Measurements from ENCODE around the gene DVL2. TPM values are rescaled to one million over a fixed set of nuclear protein-coding genes. Genes with fewer than 3 reads are reported as not detected.

Gene DVL2
- total RNA-seq, 2 experiments from 2014 or later = 53.2 TPM

DNA sequence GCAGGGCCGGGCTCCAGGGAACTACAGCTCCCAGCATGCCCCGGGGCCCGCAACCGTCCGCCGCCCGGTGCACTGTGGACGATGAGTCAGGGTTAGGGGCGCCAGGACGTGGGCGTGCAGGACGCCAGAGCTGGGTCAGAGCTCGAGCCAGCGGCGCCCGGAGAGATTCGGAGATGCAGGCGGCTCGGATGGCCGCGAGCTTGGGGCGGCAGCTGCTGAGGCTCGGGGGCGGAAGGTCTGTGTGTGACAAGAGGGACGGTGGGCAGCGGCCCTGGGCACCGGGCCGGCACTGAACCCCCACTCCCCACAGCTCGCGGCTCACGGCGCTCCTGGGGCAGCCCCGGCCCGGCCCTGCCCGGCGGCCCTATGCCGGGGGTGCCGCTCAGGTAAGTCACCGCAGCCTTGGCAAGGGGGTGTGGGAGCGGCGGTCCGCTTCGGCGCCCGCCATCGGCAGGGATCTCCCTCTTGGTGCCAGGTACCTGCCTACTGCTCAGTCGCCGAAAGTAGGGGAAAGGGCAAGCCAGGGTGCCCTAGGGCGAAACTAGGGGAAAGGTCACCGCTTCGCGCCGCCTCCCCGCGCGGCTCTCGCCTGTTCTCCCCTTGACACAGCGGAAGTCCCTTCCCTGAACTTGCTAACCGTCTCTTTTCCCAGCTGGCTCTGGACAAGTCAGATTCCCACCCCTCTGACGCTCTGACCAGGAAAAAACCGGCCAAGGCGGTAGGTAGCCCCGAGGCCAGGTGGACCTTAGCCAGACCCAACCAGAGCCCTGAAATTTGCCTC is 14.3 kb downstream of the DVL2 start, which contains the start of the genes ACADVL and DLG4:
Gene ACADVL (plus strand): TSS at position 127 of the 781 bp plus-strand sequence. CDS start 47 bp downstream, at position 174.
Gene DLG4 (minus strand): TSS at position 25 of the 781 bp plus-strand sequence.
- Mint-ChIP-seq H3K4me1 (peaks cover 56% of the 10 kb centered on the region), H3K4me3 (peak within 1 kb of the TSS; percentile 91), H3K27ac (peak within 1 kb of the TSS; percentile 89), H3K27me3 (no peaks in the 10 kb centered on the region), H3K9me3 (no peaks in the 10 kb centered on the region), H3K36me3 (ENCODE audit: low read depth) (peaks cover 19% of the 10 kb centered on the region)
- ChIA-PET CTCF (interaction anchor here (0.6 to 5.0 kb wide), 16 partner anchors 9 to 174 kb away, joined by 3 to 48 read pairs (median 3); partner anchors contain the start of genes DVL2, GABARAP and PHF23), POLR2A (interaction anchor here (0.9 to 1.9 kb wide), 2 partner anchors 18 to 174 kb away, joined by 3 to 5 read pairs; no protein-coding TSS in a partner anchor)
- DNase-seq = peak; percentile 74

DNA sequence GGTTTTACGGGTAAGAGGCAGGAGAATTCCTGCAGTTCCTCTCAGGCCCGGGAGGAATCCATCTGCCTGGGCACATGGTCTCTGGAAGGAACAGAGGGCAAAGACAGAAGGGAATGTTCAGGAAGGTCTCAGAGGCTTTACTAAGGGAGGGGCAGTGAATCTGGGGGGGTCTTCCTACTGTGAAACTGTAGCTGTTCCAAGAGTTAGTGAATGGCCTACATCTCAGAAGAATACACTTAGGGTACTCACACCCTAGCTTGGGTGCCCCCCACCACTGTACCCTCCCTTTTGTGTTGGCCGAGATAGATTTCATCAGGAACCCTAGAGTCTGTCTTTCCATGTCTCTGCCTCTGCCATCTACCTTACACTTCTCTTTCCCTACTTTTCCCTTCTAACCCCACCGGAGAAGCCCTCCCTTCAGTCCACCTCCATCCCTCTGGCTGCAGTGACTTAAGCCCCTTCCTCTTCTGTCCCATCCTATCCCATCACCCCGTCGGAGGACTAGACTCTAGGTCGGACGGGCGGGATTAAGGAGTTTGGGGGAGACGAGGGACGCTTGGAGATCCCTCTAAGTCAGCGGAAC is 15.0 kb downstream of the DVL2 start:
- Mint-ChIP-seq H3K9me3 (no peaks in the 10 kb centered on the region), H3K4me3 (peak overlapping the region; percentile 91), H3K27ac (peak overlapping the region; percentile 89), H3K4me1 (peaks cover 62% of the 10 kb centered on the region), H3K27me3 (no peaks in the 10 kb centered on the region), H3K36me3 (ENCODE audit: low read depth) (peaks cover 19% of the 10 kb centered on the region)
- ChIA-PET POLR2A (interaction anchor here (0.9 to 1.9 kb wide), 2 partner anchors 19 to 173 kb away, joined by 3 to 5 read pairs; no protein-coding TSS in a partner anchor), CTCF (interaction anchor here (0.6 to 5.0 kb wide), 10 partner anchors 10 to 167 kb away, joined by 3 to 48 read pairs (median 4); partner anchors contain the start of genes DVL2, GABARAP and PHF23)
- no peak for DNase-seq

DNA sequence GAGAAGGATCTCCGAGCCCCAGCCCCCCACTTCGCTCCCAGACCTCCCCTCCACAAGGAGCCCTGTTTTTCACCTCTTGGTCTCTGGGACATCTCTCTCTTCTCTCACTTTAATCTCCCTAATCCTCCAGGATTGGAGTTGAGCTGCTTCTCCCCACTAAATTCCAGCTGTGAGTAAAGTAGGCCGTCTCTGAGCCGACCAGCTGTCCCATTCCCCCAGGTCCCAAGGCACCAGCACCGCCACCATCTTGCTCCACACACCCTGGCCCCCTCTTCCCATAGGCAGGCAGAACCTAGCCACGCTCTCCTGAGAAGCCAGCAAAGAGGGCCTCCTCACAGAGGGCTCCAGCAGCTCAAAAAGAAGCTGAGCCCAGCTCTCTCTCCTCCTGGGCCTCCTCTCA is 15.6 kb downstream of the DVL2 start:
- Mint-ChIP-seq H3K4me1 (peaks cover 66% of the 10 kb centered on the region), H3K36me3 (ENCODE audit: low read depth) (peaks cover 15% of the 10 kb centered on the region), H3K9me3 (no peaks in the 10 kb centered on the region), H3K4me3 (peak overlapping the region; percentile 91), H3K27me3 (no peaks in the 10 kb centered on the region), H3K27ac (peak overlapping the region; percentile 68)
- DNase-seq = no peak
- ChIA-PET POLR2A (interaction anchor here (0.9 kb wide), 1 partner anchor 20 kb away, joined by 3 read pairs; no protein-coding TSS in a partner anchor), CTCF (interaction anchor here (0.8 to 5.0 kb wide), 7 partner anchors 9 to 167 kb away, joined by 3 to 48 read pairs (median 4); partner anchors contain the start of genes DVL2 and GABARAP)

DNA sequence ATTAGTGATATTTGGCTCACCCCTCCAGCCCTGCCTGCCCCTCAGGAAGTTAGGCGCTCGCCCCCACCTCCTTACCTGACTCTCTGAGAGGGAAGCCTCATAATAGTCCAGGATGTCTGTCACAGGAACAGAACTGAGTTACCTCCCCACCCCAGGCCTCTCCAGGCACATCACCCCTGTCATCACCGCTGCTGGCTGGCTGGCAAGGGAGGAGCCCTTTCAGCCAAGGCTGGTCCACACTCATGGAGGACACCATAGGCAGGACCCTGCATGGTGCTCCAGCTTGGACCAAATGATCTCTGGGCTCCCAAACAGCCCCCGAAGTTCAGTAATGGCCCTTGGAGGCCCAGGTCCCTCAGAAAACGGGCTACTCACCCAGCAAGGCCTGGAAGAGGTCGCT is 16.2 kb downstream of the DVL2 start:
- ChIA-PET POLR2A (no interaction called here), CTCF (interaction anchor here (1.6 to 5.0 kb wide), 3 partner anchors 9 to 166 kb away, joined by 3 to 48 read pairs (median 4); no protein-coding TSS in a partner anchor)
- peak overlapping the region; percentile 72 for H3K27ac Mint-ChIP-seq
- H3K4me3 Mint-ChIP-seq = peak overlapping the region; percentile 58
- H3K4me1 Mint-ChIP-seq = peaks cover 71% of the 10 kb centered on the region
- no peaks in the 10 kb centered on the region for H3K27me3 Mint-ChIP-seq
- no peak for DNase-seq
- H3K9me3 Mint-ChIP-seq = no peaks in the 10 kb centered on the region
- H3K36me3 Mint-ChIP-seq (ENCODE audit: low read depth) = peaks cover 10% of the 10 kb centered on the region

DNA sequence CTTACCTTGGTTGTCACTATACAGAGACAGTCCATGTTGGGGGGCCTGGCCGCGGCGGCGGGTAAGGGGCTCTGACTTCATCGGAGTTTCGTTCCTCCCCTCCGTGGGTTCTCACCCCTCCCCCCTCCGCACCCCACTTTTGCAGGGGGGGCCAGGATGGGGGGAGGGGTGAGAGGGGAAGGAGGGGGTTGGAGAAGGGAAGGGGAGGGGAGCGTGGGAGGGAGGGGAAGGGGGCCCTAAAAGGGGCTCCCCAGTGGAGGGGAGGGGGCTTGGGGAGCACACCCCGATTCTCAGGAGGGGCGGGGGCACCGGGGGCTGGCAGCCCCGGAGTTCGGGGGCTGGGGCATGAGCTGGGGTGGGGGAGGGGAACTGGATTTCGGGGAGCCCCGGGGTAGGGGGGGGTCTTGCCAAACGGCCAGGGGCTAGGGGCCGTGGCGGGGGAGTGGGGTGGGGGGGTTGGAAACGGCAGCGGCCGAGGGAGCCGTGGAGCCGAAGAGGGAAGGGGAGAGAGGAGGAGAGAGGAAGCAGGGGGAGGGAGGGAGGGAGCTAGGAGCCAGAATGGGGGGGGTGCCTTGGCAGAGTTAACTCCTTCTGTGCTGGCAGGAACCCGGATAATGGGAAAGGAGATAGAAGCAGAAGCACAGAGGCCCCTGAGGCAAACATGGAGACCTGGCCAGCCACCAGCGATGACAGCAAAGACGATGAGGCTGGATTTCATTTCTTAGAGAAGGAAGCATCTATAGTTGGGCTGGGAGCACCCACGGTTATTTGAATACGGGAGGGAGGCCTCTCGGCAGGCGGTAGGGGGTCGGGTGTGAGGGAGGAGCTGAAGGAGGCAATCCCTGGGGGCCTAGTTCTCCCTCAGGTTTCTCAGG is 17.0 kb downstream of the DVL2 start:
- ChIA-PET POLR2A (no interaction called here), CTCF (interaction anchor here (1.6 kb wide), 1 partner anchor 8 kb away, joined by 3 read pairs; no protein-coding TSS in a partner anchor)
- peaks cover 1% of the 10 kb centered on the region for H3K27me3 Mint-ChIP-seq
- peak overlapping the region; percentile 58 for H3K4me3 Mint-ChIP-seq
- no peak for DNase-seq
- H3K4me1 Mint-ChIP-seq = peaks cover 72% of the 10 kb centered on the region
- H3K27ac Mint-ChIP-seq = peak overlapping the region; percentile 82
- no peaks in the 10 kb centered on the region for H3K9me3 Mint-ChIP-seq
- H3K36me3 Mint-ChIP-seq (ENCODE audit: low read depth) = peaks cover 10% of the 10 kb centered on the region

DNA sequence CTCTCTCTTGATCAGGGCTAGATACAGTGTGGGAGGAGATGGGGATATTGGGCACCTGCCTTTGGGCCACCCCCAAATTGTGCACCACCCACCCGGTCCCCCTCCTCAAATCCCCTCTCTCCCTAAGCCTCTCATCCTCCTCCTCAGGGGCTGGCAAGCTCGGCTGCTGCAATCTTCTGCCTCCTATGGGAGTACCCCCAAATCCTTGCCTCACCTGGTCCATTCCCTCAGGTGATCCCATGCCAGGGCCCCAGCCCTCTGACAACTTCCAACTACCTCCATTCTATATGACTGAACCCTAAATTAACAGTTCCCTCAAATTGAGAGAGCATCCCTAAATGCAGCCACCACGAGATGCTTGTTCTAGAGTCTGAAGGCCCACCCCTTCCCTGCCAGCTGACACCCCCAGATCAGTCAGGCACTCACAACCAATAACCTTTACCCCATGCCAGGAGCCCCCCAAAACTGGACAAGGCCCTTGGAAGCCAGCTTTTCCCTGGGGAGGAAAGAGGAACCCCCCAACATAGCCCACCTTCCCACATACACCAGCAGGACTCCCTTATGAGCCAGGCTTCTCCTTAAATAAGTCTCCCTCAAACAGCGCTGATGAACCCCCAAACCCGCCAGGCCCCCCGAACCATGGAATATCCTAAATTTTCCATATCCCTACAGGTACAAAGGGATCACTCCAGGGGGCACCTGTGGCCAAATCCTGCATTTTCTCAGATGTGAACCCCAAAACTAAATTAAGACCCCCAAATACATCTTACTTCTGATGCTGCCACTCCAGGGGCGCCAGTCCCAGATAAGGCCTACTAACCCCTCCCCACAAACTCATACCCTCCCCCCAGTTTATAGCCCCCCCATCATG is 17.8 kb downstream of the DVL2 start:
- Mint-ChIP-seq H3K27me3 (peaks cover 7% of the 10 kb centered on the region), H3K9me3 (no peaks in the 10 kb centered on the region), H3K27ac (peak overlapping the region; percentile 31), H3K36me3 (ENCODE audit: low read depth) (peaks cover 6% of the 10 kb centered on the region), H3K4me1 (peaks cover 76% of the 10 kb centered on the region), H3K4me3 (peak overlapping the region; percentile 34)
- POLR2A ChIA-PET = no interaction called here
- CTCF ChIA-PET = interaction anchor here (0.6 to 1.0 kb wide), 3 partner anchors 10 to 80 kb away, joined by 3 to 4 read pairs (median 3); no protein-coding TSS in a partner anchor
- no peak for DNase-seq

DNA sequence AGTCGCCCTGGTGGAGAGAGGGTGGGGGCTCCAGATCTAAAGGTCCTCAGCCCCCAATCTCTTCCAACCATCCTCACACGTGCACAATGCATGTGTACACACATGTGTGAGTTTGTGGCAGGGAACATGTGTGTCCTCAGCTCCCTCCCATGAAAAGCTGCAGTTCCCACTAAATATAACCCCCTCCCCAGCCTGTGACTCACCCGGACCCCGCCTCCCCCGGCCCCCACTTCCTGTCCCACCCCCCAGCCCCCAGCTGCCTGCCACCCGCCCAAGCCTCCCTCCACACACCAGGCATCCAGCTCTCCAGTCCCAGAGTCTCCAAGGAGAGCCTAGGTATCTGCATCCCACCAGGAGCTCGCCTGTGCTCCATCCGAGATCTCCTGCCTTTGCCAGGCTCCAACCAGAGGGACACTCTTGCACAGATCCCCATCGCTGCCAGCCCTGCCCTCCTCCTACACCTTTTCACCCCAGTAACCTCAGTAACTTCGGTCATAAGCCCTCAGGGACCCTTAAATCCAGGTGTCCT is 18.6 kb downstream of the DVL2 start:
- Mint-ChIP-seq H3K27me3 (peaks cover 9% of the 10 kb centered on the region), H3K27ac (peak overlapping the region; percentile 31), H3K4me1 (peaks cover 71% of the 10 kb centered on the region), H3K36me3 (ENCODE audit: low read depth) (peaks cover under 1% of the 10 kb centered on the region), H3K4me3 (peak overlapping the region; percentile 77), H3K9me3 (no peaks in the 10 kb centered on the region)
- ChIA-PET CTCF (interaction anchor here (0.6 to 2.0 kb wide), 4 partner anchors 10 to 170 kb away, joined by 3 to 5 read pairs (median 4); no protein-coding TSS in a partner anchor), POLR2A (no interaction called here)
- no peak for DNase-seq

DNA sequence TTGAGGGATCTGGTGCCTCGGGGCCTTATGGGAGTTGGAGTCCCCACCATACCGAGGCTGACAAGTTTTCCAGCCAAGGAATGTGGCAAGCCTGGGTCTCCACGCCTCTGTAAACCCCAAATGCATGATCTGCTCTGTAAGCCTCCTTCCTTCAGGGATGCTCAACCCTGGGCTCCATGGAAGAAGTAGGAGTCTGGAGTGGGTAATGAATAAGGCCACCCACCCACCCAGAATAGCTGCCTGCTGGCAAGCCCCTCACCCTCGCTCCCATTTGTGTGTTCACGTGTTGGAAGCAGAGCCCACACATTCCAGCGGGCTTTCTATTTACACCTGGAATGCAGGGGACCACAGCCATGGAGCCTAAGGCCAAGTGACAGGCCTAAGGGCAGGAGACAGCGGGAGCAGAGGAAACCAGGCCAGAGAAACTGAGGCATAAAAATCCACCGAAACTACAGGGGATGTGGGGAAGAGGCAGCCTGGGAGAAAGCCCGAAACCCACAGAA is 19.1 kb downstream of the DVL2 start:
- Mint-ChIP-seq H3K9me3 (no peaks in the 10 kb centered on the region), H3K27me3 (peaks cover 10% of the 10 kb centered on the region), H3K4me3 (peak overlapping the region; percentile 77), H3K4me1 (peaks cover 67% of the 10 kb centered on the region), H3K27ac (peak overlapping the region; percentile 89), H3K36me3 (ENCODE audit: low read depth) (no peaks in the 10 kb centered on the region)
- ChIA-PET POLR2A (no interaction called here), CTCF (interaction anchor here (0.9 to 2.0 kb wide), 6 partner anchors 9 to 169 kb away, joined by 3 to 7 read pairs (median 4); partner anchors contain the start of gene DVL2)
- no peak for DNase-seq

DNA sequence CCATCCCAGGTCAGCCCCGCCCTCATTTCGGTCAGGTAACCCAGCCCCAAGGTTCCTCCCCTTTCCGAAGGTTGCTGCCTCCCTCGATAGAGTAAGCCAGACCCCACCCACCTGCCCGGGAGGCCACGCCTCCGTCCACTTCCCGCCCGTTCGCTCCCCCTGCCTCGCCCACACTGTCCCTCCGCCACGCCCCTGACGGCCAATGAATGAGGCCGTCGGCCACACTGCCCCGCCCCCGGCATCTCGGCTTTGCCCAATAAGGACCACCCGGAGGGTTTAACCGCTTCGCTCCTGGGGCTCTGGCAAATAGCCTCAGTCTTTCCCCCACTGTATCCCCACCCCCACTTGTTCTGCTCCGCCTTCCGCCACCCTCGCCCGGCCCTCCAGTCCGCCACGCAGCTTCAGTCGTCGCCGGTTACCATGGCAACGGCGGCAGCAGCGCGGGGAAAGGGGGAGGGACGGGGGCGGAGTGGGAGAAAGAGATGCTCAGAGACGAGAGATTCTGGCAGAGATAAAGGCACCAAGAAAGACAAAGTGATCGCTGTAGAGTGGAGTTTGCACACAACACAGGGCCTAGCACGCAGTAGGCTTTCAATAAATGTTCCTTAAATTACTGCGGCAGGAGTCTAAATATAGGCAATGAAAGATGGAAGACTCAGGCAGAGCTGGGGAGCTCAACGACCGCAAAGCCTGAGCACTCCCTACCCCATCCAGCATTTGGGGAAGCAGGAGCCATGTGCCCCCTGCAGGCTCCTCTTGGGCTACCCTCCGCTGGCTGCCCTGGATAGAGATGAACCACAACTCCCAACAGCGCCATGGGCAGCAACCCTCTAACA is 19.8 kb downstream of the DVL2 start:
- H3K4me1 Mint-ChIP-seq = peaks cover 68% of the 10 kb centered on the region
- DNase-seq = peak; percentile 99
- POLR2A ChIA-PET = no interaction called here
- H3K27ac Mint-ChIP-seq = peak overlapping the region; percentile 89
- no peaks in the 10 kb centered on the region for H3K36me3 Mint-ChIP-seq (ENCODE audit: low read depth)
- no peaks in the 10 kb centered on the region for H3K9me3 Mint-ChIP-seq
- CTCF ChIA-PET = interaction anchor here (0.7 to 2.0 kb wide), 11 partner anchors 10 to 194 kb away, joined by 3 to 7 read pairs (median 3); partner anchors contain the start of genes DVL2 and PHF23
- peaks cover 15% of the 10 kb centered on the region for H3K27me3 Mint-ChIP-seq
- H3K4me3 Mint-ChIP-seq = peak overlapping the region; percentile 77

DNA sequence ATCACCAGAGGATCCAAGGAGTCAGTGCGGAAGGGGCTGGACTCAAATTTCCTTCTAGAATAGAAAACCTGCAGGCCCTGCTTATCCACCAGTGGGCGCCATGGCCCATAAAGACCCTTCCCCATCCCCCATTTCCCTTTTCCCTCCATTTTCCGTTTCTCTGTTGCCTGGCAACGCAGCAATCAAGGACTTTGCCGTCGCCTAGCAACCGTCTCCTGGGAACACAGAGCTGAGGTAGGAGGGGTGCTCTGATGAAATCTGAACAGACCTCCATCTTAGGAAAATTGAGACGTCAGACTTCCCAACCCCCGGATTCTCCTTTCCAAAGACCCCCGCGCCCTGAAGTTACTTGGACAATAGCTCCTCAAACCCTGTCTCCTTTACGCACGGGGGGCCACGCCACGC is 20.4 kb downstream of the DVL2 start:
- Mint-ChIP-seq H3K9me3 (no peaks in the 10 kb centered on the region), H3K4me1 (peaks cover 62% of the 10 kb centered on the region), H3K36me3 (ENCODE audit: low read depth) (no peaks in the 10 kb centered on the region), H3K4me3 (peak overlapping the region; percentile 77), H3K27ac (peak overlapping the region; percentile 89), H3K27me3 (peaks cover 15% of the 10 kb centered on the region)
- ChIA-PET POLR2A (no interaction called here), CTCF (interaction anchor here (0.7 to 2.0 kb wide), 9 partner anchors 10 to 193 kb away, joined by 3 to 7 read pairs (median 3); partner anchors contain the start of genes DVL2 and PHF23)
- peak; percentile 81 for DNase-seq
